DND-41 (cell line): Measurements from ENCODE around the gene N4BP2.

Source experiments
- CTCF ChIP-seq: IDR thresholded peaks from 2 replicates; pipeline ENCODE4 v1.5.1; 2012; ENCODE audit warnings: borderline replicate concordance, low read length, moderate library complexity, mild to moderate bottlenecking; ENCODE audit not compliant: poor library complexity, severe bottlenecking; ENCODE audit errors: extremely low read depth
- EZH2 ChIP-seq: IDR thresholded peaks from 3 replicates; pipeline ENCODE4 v1.6.1; 2012; ENCODE audit warnings: borderline replicate concordance, low read depth, mild to moderate bottlenecking, moderate library complexity, low read length, inconsistent platforms; ENCODE audit not compliant: severe bottlenecking

GRCh38 chr4:40176602-40177001, 120.0 kb downstream of the N4BP2 start:
- TF ChIP-seq CTCF: no peak
- TF ChIP-seq EZH2: no peak
